AG04450 (cell line): Measurements from ENCODE around the gene GPR137. TPM values are rescaled to one million over a fixed set of nuclear protein-coding genes. Genes with fewer than 3 reads are reported as not detected.
"Not testable (repeated sequence)": the region's sequence is repeated elsewhere in the genome, so short reads cannot be mapped to it uniquely, and the experiment has no call there.

Experiments used
- CTCF ChIA-PET: fragments of 300-600, 350-600 bp; formaldehyde crosslinking; extraction: SDS; loops from one replicate; lab custom pipeline; 2022; ENCODE audit warnings: antibody characterized with exemption, inconsistent platforms; lab: Charles Lee
- POLR2A ChIA-PET: fragments of 350-600 bp; formaldehyde crosslinking; extraction: SDS; loops from one replicate; lab custom pipeline; 2021; ENCODE audit warnings: antibody characterized with exemption, inconsistent platforms; lab: Yijun Ruan, JAX
- DNase-seq: peaks from one replicate; pipeline ENCODE4 v3.0.0-alpha.2; 2011; ENCODE audit warnings: low read depth, low spot score
- H3K27ac ChIP-seq: one replicate; pipeline ENCODE4 v1.5.1; 2012; ENCODE audit warnings: low read depth, low read length, control low read depth
- H3K27me3 ChIP-seq: one replicate; pipeline ENCODE4 v1.6.0; 2012; ENCODE audit warnings: low read length; ENCODE audit not compliant: control insufficient read depth, insufficient read depth
- H3K4me3 ChIP-seq: 2 replicates; pipeline ENCODE4 v1.5.1; 2011; ENCODE audit warnings: mild to moderate bottlenecking, low read depth, low read length, control low read depth
- H3K9me3 ChIP-seq: 2 replicates; pipeline ENCODE4 v1.5.1; 2012; ENCODE audit warnings: low read length; ENCODE audit not compliant: control insufficient read depth, insufficient read depth
- polyA plus RNA-seq: library from polyadenylated mRNA; depleted of rRNA; stranded (reverse); fragments of >200 nt; gene quantifications from 2 replicates; pipeline ENCODE4 v1.2.3, GENCODE V29; 2011
- TF ChIP-seq, protein P1 (sequence below): IDR thresholded peaks from 2 replicates; pipeline ENCODE4 v1.5.1; 2011; ENCODE audit warnings: low read depth, low read length, control low read depth, inconsistent platforms

The GPR137 gene
- polyA plus RNA-seq, 1 experiment: 12.4 TPM

DNA sequence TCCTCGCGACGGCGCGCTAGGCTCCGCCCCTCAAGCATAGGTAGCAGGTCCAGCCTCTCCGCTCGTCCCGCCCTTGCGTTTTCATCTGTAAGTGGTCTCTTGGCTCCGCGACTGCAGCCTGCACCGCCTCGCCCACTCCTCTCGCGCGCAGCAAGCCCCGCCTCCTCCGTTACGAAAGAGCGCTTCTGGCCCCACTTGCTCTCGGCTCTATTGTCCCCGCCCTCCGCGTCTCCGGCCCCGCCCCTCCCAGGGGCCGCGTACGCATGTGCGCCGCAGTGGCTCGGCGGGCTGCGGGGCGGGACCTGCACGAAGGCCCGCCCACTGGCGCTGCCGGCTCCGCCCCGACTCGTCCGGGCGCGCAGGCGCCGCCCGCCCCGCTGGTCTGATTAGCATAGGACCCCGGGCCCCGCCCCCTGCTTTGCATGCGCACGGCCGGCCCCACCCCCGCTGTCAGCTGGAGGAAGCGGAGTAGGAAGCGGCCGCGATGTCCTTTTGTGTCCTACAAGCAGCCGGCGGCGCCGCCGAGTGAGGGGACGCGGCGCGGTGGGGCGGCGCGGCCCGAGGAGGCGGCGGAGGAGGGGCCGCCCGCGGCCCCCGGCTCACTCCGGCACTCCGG lies 19.5 kb downstream of the GPR137 start, which contains the start of gene ESRRA:
Gene ESRRA, plus strand, starts transcription at position 450 of the 616 bp plus-strand sequence. CDS start 1,656 bp downstream, outside the sequence.
- peak within 1 kb of the TSS; percentile 76 for H3K4me3 ChIP-seq
- DNase-seq: peak; percentile 90
- ChIA-PET CTCF (interaction anchor here (0.6 to 5.1 kb wide), 26 partner anchors 10 to 304 kb away, joined by 3 to 125 read pairs (median 5); partner anchors contain the start of genes BAD, FERMT3, FKBP2 and GPR137), POLR2A (interaction anchor here (0.6 to 1.3 kb wide), 5 partner anchors 12 to 120 kb away, joined by 3 to 5 read pairs (median 4); partner anchors contain the start of genes PRDX5, STIP1 and TRMT112)
- H3K27me3 ChIP-seq: peaks cover 7% of the 10 kb centered on the region
- H3K9me3 ChIP-seq: no peaks in the 10 kb centered on the region; the same call in 1 of the 2 replicates
- TF ChIP-seq, protein P1, sequence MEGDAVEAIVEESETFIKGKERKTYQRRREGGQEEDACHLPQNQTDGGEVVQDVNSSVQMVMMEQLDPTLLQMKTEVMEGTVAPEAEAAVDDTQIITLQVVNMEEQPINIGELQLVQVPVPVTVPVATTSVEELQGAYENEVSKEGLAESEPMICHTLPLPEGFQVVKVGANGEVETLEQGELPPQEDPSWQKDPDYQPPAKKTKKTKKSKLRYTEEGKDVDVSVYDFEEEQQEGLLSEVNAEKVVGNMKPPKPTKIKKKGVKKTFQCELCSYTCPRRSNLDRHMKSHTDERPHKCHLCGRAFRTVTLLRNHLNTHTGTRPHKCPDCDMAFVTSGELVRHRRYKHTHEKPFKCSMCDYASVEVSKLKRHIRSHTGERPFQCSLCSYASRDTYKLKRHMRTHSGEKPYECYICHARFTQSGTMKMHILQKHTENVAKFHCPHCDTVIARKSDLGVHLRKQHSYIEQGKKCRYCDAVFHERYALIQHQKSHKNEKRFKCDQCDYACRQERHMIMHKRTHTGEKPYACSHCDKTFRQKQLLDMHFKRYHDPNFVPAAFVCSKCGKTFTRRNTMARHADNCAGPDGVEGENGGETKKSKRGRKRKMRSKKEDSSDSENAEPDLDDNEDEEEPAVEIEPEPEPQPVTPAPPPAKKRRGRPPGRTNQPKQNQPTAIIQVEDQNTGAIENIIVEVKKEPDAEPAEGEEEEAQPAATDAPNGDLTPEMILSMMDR: no peak
- H3K27ac ChIP-seq: peak within 1 kb of the TSS; percentile 84

DNA sequence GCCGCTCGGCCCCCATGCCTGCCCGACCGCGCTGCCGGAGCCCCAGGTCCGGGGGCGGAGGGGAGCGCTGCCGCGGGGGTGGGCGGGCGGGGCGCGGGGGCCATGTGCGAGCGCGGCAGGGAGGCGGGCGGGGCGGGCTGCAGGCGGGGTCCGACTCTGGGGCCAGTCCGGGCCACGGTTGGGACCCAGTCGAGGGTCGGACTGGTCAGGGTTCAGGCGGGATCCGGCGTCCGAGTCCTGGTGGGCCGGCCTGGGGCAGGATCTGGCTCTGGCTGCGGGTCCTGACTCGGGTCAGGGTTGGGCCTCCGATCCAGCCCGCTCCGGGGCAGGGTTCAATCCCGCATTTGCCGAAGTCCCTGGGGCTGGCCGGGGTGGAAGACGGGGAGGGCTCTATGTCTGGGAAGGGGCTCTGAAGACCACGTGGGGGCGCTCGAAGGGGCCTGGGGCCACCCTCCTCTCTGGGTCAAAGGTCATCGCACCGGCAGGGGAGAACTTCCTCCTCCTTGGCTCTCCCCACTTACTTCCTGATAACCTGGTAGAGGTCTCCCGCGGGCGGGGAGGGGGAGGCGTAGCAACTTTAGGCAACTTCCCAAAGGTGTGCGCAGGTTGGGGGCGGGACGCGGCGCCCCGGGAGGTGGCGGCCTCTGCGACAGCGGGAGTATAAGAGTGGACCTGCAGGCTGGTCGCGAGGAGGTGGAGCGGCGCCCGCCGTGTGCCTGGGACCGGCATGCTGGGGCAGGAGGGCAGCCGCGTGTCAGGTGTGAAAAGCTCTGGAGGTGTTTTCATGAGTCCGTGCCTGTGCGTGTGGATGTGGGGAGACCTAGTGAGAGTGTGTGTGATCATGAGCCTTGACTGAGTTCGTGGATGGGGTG lies 20.3 kb downstream of the GPR137 start:
- Histone ChIP-seq H3K27me3 (no peaks in the 10 kb centered on the region), H3K27ac (peak overlapping the region; percentile 21), H3K4me3 (peak overlapping the region; percentile 76), H3K9me3 (no peaks in the 10 kb centered on the region; the same call in 1 of the 2 replicates)
- no peak for DNase-seq
- TF ChIP-seq, protein P1: peak; percentile 26; the same call in 1 of the 2 replicates
- CTCF ChIA-PET: interaction anchor here (0.6 kb wide), 2 partner anchors 49 to 399 kb away, joined by 3 to 6 read pairs; no protein-coding TSS in a partner anchor
- POLR2A ChIA-PET: interaction anchor here (0.6 to 1.2 kb wide), 4 partner anchors 12 to 121 kb away, joined by 3 to 5 read pairs (median 4); partner anchors contain the start of genes PRDX5, STIP1 and TRMT112

DNA sequence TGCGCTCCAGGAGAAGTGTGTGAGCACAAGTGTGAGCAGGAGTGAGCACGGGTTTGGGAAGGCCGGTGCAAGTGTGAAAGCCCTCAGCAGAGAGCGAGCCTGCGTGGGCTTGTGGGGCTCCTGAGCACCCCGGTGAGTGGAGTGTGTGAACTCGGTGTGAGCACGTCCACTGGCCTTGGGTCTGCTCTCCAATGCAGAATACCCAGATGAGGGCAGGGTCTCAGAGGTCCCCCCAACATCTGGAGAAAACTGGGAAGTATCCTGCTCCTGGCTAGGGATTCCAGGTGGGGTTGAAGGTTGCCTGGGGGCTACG lies 20.9 kb downstream of the GPR137 start:
- ChIA-PET CTCF (interaction anchor here (0.6 kb wide), 1 partner anchor 48 kb away, joined by 6 read pairs; no protein-coding TSS in a partner anchor), POLR2A (no interaction called here)
- H3K9me3 ChIP-seq: no peaks in the 10 kb centered on the region; the same call in 1 of the 2 replicates
- no peaks in the 10 kb centered on the region for H3K27me3 ChIP-seq
- no peak for DNase-seq
- TF ChIP-seq, protein P1: no peak
- H3K27ac ChIP-seq: no peak overlapping the region
- peak overlapping the region; percentile 76 for H3K4me3 ChIP-seq

DNA sequence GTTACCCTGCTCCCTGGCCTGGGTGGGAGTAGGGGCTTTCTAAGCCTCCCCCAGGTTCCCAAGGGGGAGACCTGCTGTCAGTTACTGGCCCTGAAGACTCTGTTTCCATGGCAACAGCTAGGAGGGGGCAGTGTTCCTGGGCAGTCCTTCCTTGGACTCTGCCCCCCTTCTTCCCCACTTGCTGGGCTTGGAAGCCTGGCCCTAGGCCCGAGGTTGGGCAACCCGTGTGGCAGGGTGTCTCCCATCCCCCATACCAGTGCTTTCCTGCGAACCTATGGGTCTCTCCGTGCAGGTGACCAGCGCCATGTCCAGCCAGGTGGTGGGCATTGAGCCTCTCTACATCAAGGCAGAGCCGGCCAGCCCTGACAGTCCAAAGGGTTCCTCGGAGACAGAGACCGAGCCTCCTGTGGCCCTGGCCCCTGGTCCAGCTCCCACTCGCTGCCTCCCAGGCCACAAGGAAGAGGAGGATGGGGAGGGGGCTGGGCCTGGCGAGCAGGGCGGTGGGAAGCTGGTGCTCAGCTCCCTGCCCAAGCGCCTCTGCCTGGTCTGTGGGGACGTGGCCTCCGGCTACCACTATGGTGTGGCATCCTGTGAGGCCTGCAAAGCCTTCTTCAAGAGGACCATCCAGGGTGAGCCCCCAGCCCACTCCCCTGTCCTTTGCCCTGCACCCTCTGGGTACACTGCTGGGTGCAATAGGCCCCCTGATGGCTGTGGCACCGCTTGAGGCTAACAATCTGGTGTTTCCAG lies 21.4 kb downstream of the GPR137 start:
- no peaks in the 10 kb centered on the region; the same call in 1 of the 2 replicates for H3K9me3 ChIP-seq
- ChIA-PET POLR2A (interaction anchor here (0.5 kb wide), 1 partner anchor 32 kb away, joined by 7 read pairs; no protein-coding TSS in a partner anchor), CTCF (interaction anchor here (0.6 kb wide), 1 partner anchor 48 kb away, joined by 6 read pairs; no protein-coding TSS in a partner anchor)
- no peak overlapping the region for H3K27ac ChIP-seq
- TF ChIP-seq, protein P1: no peak
- no peaks in the 10 kb centered on the region for H3K27me3 ChIP-seq
- peak overlapping the region; percentile 76 for H3K4me3 ChIP-seq
- DNase-seq: no peak

DNA sequence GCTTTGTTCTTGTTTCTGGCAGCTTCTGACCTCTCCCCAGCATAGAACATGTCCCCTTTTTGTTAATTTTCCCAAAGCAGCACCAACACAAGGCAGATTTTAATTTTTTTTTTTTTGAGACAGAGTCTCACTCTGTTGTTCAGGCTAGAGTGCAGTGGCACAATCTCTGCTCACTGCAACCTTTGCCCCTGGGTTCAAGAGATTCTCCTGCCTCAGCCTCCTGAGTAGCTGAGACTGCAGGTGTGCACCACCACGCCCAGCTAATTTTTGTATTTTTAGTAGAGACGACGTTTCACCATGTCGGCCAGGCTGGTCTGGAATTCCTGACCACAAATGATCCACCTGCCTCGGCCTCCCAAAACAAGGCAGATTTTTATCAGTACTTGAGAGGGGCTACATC lies 22.1 kb downstream of the GPR137 start:
- CTCF ChIA-PET, H3K27me3 ChIP-seq, H3K9me3 ChIP-seq, DNase-seq, H3K4me3 ChIP-seq, POLR2A ChIA-PET, H3K27ac ChIP-seq: not testable (repeated sequence)
